GM21390 (cell line): ENCODE data around the gene DGKH.
"Not testable (repeated sequence)": the region's sequence is repeated elsewhere in the genome, so short reads cannot be mapped to it uniquely, and the experiment has no call there.

Experiments used
- ATAC-seq: cut with Tn5 transposase; IDR thresholded peaks from one replicate; pipeline ENCODE4 v1.9.1; 2021; ENCODE audit not compliant: unreplicated experiment

The DGKH gene

DNA sequence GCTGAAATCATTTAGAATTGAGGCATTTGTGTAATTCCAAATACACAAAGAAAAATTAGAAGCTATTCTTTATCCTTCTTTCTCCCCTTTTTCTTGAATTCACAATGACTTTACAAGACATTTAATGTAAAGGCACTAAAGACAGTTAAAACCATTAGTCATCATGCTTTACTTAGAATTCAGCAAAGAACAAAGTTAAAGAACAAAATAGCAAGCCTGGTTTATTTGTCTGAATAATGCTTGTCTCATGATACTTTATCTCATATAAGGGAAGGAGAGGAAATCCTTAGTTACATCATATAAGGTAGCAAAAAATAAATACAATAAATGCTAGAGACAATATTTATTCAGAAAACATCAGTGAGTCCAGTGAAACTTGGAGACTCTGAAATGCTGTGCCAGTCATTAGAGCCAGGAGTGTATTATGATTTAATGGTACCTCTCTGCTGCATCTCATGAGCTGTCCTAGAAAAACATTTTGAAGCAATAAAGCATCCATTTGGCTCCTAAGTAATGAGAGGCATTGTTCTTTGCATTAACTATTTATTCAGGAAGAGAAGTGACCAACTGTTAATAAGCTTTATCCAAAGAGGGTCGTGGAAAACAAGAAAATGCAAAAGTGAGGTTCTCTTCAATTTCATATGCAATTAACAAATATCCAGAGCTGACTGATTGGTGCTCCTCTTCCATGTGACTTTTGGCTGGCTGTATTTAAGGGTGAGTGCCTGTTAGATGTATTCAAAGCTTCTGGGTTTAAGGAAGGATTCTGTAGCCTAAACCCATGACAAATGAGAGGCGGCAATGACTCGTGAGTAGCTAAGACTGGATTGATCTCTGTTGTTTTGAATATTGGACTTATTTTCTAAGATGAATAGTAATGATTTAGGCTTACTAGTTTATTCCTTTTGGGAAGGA lies 105.0 kb downstream of the DGKH start:
- ATAC-seq: no peak

DNA sequence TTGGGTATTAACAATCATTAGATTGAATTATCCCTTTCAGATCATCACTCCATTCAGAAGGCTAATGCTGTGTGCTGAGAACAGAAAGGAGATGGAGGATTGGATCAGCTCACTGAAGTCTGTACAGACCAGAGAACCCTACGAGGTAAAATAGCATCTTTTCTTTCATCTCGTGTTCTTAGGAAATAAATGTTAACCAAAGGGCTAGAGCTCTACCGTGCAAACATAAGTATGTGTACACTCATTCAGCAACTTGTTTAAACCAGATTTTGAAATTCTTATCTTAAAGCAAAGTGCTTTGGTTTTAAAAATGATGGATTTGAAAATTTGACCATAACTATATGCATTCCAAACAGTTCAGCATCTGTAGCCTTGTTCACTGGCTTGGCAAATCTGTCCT lies 106.8 kb downstream of the DGKH start:
- ATAC-seq: no peak

DNA sequence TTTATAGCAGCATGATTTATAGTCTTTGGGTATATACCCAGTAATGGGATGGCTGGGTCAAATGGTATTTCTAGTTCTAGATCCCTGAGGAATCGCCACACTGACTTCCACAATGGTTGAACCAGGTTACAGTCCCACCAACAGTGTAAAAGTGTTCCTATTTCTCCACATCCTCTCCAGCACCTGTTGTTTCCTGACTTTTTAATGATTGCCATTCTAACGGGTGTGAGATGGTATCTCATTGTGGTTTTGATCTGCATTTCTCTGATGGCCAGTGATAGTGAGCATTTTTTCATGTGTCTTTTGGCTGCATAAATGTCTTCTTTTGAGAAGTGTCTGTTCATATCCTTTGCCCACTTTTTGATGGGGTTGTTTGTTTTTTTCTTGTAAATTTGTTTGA lies 114.9 kb downstream of the DGKH start:
- ATAC-seq: not testable (repeated sequence)

DNA sequence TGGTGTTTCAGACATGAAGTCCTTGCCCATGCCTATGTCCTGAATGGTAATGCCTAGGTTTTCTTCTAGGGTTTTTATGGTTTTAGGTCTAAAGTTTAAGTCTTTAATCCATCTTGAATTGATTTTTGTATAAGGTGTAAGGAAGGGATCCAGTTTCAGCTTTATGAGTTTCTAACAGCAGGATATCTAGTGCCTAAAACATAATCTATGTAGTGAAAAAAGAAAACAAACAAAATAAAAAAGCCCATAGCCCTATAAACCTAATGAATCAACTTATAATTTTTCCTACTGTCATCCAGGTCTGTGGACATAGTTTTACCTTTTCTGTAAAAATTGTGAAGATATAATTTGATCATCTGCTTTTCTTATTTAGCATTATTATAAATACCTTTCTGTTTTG lies 115.5 kb downstream of the DGKH start:
- ATAC-seq: not testable (repeated sequence)

DNA sequence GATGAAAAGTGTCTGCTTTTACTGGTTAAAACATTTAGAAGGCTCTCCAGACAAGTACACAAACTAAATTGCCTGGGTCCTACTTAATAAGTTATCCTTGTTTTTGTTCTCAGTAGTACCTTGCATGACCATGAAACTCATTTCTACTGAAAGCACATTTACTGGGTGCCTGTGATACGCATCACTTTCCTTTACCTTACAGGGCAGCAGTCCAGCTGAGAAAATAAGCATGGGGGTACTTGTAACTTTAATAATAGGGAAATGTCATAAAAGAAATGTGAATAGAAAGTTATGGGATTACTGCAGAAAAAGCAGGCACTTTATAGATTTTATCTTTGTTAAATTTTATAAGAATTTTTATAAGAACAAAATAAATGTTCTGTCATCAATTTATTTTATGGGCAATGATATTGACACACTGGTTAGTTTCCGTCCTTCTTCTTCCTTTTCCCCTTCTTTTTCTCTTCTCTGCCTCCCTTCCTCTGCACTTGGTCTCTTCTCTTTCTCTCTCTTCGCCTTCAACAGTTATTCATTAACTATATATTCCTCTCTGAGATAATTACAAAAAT lies 116.2 kb downstream of the DGKH start:
- no peak for ATAC-seq

DNA sequence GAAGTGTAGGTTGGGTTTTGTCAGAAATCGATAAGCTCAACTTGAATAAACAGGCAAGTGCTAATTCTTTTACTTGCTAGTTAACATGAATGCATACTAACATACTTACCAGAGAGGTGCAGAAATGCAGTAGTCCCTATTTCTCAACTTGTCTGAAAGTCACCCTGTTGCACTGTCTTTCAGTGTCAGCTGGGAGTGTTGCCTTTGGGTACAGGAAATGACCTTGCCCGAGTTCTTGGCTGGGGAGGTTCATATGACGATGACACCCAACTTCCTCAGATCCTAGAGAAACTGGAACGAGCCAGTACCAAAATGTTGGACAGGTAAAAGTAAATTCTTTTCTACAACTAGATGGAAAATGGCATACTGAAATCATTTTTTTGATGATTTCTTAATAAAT lies 120.0 kb downstream of the DGKH start:
- ATAC-seq: no peak

DNA sequence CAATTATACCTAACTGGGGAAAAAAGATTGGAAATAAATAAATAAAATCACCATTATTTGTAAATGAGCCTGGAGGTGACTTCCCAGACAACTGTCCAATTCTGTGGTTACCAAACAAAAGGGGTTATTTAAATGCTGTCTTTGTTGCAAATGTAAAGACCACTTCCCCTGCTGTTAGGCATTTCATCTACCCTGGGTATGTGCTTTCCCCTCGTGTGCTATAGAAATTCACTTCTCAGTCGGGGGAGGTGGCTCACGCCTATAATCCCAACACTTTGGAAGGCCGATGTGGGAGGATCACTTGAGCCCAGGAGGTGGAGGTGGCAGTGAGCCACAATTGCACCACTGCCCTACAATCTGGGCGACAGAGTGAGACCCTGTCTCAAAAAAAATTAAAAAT lies 121.6 kb downstream of the DGKH start:
- no peak for ATAC-seq

DNA sequence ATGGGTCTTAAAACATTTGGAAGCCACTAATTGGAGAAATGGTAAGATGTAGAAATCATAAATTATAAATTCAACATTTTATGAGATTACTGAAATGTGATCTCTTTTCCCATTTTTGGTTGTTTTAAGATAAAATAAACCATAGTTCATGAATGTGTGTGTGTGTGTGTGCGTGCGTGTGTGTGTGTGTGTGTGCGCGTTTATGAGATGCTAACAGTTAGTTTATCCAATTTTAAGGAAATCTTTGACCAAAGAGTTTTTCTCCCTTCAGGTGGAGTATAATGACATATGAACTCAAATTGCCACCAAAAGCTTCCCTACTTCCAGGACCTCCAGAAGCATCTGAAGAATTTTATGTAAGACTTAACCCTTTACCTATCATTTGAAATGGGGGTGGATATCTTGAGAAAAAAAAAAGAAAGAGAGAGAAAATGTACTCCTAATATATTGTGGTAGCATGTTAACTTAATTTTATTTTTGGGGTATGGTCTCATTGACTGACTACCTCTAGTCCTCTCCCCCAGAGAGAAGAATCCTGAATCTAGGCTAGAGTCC lies 125.4 kb downstream of the DGKH start:
- ATAC-seq: no peak

DNA sequence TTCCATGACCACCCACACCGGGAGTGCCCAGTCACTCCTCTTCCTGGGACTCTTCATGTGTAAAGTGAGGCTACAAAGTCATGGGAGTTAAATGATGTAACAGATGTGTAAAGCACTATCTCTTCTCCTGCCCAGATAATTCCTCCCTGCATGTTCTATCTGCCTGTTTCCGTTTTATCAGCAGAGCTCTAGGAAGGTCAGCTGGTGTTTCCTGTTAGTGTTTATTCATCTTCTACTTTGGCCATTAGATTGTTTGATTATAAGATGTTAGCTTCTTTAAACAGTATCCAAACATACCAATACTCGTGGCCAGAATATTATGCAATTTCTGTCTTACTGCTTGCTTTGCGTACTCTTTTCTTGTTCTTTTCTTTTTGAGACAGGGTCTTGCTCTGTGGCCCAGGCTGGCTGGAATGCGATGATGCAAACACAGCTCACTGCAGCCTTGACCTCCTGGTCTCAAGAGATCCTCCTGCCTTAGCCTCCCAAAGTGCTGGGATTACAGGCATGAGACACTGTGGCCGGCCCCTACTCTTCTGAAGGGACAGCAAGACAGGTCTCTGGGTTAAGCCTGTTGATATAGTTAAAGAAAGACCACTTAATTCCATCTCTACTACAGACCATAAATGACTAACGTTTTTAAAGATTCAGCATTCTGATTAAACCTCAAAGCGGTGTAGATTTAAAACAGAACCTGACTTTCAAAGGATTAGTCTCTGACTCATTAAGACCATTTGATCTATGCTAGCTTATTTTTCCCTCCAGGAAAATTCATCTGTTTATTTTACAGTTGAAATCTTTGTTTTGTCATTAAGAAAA lies 126.1 kb downstream of the DGKH start:
- no peak for ATAC-seq

DNA sequence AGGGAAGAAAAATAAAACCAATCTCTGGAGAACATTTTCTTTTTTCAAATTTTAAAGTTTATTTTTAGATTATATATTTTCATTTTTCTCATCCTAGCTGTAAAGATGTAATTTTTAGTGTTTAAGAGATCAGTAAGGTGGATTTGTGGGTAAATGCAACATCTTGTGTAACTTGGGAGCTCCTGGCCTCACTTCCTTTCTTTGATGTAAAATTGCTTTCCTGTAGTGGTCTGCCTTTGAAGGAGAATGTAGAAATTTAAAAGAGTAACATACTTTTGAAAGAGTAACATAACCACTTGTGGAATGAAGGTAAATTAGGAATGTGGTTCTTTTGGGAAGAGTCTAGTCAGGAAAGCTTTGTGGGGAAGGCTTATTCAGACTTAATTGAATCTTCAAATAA lies 127.8 kb downstream of the DGKH start:
- ATAC-seq: no peak

DNA sequence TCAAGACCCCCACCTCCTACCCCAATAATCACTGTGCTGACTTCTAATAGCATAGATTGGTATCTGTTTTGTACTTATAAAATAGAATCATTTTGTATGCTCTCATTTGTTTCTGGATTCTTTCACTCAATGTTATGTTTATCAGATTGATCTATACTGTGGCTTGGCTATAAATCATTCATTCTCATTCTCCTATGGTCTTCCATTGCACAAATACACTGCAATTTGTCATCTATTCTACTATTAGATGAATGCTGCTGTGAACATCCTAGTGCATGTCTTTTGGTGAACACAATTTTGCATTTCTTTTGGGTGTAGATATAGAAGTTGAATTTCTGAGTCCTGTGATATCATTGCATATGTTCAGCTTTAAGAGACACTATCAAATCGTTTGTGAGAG lies 128.7 kb downstream of the DGKH start:
- no peak for ATAC-seq

DNA sequence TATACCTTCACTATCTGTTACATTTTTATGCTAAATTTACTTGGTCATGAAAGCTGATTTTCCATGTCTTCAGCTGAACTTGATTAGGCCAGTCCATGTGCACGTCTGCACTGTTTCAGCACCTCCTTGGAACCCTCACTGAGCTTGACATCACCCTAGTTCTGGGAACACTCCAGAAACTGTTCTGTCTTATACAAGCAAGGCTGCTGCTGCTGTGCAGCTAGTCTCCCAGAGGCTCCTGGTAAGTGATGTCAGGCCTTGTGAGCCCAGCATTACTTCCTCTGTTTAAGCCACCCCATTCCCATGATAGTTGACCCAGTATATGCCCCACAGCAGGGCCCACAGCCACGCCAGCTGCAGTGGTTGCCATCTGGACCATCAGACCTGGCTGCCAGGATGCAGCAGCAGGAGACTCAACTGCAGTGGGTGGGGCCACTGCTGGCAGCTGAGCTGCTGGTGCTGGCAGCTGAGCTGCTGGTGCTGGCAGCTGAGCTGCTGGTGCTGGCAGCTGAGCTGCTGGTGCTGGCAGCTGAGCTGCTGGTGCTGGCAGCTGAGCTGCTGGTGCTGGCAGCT lies 133.0 kb downstream of the DGKH start:
- ATAC-seq: no peak

DNA sequence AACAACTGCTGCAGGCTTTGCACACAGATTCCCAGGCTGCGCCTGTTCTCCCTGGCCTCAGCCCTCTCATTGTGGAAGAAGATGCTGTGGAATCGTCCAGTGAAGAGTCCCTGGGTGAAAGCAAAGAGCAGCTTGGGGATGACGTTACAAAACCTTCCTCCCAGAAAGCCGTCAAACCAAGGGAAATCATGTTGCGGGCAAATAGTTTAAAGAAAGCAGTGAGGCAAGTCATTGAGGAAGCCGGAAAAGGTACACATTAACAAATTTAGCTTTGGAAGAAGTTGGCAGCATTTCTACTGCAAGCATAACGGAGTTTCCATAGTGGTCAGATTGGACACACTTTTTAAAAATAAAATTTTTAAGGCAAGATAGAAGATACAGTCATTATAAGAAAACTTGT lies 140.6 kb downstream of the DGKH start:
- ATAC-seq: no peak

DNA sequence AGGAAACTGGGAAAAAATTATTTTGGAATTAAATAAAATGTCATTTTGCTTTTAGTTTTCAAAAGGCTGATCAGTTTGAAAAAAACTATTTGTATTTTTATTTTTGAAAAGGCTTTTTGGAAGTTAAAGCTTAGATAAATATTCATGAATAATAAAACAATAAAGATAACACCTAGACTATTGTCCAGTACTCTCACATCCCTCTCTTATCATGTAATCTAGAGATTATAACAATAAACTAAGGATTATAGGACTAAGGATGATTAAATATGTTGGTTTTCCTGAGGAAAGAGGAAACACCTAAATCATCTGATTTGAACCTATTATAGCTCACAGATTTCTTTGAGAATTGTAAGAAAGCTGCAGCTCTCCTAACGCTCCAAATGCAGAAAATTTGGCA lies 142.1 kb downstream of the DGKH start:
- ATAC-seq: no peak

DNA sequence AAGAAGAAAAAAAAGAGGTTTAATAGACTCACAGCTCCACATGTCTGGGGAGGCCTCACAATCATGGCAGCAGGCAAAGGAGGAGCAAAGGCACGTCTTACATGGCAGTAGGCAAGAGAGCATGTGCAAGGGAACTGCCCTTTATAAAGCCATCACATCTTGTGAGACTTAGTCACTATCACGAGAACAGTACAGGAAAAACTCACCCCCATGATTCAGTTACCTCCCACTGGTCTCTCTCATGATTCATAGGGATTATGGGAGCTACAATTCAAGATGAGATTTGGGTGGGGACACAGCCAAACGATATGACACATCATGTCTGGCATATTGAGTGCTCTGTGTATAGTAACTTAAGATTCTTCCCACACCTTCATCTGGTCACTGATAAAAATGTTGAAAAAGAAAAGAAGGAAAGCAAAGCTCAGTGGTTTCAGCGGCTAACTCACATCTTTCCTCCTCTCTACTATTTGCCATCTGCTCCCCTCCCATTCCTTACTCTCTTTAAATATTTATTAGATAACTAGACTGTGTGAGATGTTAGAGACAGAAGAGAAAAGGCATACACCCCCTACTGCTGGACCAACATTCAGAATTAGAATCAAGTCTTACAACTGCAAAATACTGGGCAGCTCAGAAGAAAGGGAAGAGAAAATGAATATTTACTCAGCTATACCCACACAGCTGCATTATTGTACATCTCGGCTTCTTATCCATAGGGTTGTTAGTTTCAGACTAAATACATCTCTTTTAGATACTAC lies 163.4 kb downstream of the DGKH start:
- no peak for ATAC-seq

DNA sequence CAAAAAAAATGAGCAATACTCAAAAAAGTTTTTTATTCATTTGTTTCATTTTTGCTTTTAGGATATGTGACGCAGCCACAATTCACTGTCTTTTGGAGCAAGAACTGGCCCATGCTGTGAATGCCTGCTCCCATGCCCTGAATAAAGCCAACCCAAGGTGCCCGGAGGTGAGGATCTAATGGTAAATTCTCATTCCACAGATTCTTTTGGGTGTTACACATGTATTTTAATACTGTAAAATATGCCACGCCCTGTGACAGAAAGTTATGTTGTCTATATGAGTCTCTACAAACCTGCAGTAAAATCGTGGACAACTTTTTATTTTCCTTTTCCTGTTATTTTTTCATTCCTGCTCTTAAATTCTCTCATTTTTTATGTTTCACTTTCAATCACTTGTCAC lies 166.0 kb downstream of the DGKH start:
- ATAC-seq: no peak

DNA sequence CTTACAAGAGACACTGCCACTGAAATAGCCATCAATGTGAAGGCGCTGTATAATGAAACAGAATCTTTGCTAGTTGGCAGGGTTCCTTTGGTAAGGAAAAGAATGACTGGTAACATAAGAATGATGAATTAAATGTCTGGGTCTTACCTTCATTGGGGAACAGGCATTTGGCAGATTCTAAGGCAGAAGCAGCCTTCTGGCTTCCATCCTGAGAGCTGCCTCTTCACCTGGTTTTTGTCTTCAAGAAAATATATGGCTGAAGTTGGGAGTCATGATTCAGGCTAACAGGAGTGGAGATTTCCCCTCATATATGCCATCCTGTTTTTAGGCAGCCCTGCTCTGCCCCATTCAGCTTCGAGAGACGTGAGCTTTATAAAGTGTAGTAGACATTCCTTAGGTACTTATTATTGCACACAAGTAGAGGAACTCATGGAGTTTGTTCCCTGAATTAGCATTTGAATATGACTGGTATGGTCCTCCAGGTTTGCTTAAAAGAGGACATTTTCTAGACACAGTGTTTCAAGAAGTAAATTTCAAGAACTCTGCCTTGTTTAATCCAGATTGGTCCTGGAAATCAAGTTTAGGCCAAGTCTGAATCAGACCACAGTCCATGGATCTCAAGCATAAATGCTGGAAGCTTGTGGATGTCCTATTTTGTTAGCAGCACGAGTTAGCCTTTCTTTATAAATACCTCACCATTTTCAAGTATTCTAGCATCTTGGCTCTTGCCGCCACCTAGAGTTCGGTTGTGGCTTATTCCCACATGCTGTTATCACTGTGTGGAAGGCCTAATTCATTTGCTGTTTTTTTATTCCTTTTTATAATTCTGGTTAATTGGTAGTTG lies 167.4 kb downstream of the DGKH start:
- ATAC-seq: no peak

DNA sequence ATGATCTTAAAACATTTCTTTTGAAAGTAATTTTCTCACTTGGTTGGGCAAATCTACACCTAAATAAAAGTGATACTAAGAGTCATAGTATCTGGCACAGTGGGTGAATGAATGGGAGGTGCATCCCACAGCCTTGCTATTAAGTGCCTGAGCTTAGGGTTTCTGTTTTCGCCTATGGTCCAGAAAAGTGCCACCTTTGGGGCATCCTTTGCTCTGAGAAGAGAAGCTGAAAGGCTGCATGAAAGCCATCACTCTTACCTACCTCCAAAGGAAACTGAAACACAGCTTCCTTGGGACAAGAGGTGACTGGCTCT lies 167.9 kb downstream of the DGKH start:
- ATAC-seq: no peak

DNA sequence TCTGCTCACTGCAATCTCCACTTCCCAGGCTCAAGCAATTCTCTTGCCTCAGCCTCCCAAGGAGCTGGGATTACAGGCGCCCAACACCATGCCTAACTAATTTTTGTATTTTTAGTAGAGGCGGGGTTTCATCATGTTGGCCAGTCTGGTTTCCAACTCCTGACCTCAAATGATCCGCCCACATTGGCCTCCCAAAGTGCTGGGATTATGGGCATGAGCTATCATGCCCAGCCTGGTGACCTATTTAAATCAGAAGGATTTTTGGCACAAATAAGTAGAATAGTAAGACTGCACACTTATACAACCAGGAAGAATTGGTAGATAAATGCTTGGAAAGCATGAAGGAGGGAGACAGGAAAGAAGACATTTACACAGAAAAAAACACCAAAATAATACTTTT lies 170.1 kb downstream of the DGKH start:
- no peak for ATAC-seq

DNA sequence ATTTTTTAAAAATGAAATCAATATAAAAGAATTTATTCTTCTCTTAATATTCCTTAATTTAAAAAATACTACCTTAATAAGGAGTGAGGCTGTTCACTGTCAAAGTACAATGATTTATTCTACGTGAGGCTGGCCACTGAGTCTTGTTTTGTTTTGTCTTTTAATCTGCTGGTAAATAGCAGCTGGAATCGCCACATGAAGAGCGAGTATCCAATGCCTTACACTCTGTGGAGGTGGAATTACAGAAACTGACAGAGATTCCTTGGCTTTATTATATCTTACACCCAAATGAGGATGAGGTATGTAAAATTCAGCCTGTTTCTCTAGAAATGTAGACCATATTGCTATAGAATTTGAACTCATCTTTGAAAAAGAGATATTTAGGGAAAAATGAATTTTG lies 170.6 kb downstream of the DGKH start:
- no peak for ATAC-seq
